NCI-H1092 (cell line): ENCODE results near the gene WDR18.
"Not testable (repeated sequence)": the region's sequence is repeated elsewhere in the genome, so short reads cannot be mapped to it uniquely, and the experiment has no call there.

Experiments
- DNase-seq: peaks from one replicate; lab custom pipeline; 2025; lab: John Stamatoyannopoulos, UW

WDR18 gene

DNA sequence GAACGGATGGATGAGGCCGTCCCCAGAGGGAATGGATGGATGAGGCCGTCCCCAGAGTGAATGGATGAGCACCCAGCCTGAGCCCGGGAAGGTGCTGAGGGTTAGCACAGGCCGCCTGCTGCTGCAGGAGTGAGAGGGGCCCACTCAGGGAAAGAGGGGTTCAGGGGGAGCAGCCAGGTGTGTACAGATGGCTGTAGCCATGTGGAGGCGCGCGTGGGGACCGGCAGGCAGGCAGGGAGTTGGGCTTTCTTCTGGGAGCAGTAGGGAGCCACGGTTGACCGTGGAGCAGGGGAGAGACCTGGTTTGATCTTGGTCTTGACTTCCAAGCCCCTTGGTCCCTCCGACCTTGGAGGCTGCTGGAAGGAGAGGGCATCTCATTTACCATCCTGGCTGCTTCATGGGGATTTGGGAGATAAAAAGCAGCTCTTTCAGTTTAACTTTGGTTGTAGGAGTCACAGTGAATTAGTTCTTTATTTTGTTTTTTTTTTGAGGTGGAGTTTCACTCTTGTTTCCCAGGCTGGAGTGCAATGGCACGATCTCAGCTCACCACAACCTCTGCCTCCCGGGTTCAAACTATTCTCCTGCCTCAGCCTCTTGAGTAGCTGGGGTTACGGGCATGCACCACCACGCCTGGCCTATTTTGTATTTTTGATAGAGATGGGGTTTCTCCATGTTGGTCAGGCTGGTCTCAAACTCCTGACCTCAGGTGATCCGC is 33.6 kb upstream of the WDR18 start:
- no peak for DNase-seq

DNA sequence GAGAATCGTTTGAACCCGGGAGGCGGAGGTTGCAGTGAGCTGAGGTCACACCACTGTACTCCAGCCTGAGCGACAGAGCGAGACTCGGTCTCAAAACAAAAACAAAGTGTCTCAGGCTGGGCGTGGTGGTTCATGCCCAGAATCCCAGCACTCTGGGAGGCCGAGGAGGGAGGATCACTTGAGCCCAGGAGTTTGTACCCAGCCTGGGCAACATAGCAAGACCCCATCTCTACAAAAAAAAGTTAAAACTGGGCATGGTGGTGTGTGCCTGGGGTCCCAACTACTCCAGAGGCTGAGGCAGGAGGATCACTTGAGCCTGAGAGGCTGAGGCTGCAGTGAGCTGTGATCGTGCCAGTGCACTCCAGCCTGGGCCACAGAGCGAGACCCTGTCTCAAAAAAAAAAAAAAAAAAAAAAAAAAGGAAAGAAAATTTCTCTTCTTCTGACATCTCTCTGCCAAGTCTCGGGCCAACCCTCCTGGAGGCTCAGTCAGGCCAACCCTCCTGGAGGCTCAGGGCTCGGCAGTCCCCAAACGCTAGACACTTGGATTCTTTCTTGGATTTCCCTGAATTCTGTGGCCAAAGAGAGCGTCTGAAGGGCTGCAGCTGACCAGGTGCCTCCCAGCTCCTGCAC is 32.0 kb upstream of the WDR18 start:
- DNase-seq = no peak

DNA sequence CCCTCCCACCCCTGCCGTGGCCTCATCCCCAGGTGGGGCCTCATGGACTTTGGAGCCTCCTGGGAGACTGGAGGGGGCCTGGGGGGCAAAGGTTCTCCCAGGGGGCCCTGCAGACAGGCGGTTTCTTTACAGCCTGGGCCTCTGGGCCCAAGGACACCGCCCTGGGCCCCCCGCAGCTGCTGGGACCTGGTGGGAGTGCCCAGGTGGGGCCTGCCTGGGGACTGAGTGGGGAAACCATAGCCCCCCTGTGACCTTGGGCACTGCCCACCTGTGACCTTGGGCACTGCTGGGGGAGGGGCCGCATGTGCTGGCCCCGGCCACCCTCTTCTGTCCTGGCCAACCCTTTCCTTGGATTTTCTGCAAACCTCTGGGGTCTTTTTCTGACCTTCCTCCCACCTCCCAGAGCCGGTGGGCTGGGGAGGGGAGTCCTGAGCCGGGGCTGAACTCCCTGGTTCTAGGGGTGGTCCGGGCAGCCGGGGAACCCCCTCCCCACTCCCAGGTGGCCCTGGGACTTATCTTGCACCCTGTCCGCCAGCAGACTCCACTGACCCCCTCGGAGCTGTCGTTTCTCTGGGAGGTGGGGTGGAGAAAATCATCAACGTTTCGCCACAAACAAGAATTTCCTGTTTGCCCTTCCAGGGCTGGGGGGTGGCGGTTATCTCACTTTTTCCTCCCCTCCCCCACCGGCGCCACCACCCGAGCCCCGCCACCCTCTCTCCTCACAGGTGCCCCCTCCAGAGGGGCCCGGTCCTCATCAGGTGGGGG is 31.3 kb upstream of the WDR18 start:
- no peak for DNase-seq

DNA sequence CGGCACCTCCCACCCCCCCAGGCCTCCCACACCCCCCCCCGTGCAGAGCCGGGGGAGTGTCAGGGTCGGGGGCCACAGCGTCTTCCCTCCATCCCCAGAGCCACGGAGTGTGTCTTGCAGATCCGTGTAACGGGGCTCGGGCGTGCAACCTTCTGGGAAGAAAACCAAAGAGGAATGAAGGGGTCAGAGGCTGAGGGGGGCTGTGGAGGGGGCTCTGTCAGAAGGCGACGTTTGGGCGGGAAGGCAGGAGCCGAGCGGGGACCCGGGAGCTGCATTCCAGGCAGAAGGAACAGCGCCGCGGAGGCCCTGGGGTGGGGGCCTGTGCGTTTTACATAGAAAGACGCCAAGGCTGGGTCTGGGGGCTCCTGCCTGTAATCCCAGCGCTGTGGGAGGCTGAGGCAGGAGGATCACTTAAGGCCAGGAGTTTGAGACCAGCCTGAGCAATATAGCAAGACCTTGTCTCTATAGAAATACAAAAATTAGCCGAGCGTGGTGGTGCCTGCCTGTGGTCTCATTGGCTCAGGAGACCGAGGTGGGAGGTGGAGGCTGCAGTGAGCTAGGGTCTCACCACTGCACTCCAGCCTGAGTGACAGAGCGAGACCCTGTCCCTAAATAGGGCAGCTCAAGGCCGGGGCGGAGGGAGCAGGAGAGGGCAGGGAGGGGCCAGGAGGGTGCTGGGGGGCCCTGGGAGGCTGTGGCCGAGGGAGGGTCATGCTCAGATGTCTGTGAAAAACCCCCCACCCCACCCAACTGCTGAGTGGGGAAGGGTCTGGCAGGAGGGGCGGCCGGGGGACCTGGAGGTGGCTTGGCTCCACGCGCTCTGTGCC is 30.5 kb upstream of the WDR18 start:
- DNase-seq = no peak

DNA sequence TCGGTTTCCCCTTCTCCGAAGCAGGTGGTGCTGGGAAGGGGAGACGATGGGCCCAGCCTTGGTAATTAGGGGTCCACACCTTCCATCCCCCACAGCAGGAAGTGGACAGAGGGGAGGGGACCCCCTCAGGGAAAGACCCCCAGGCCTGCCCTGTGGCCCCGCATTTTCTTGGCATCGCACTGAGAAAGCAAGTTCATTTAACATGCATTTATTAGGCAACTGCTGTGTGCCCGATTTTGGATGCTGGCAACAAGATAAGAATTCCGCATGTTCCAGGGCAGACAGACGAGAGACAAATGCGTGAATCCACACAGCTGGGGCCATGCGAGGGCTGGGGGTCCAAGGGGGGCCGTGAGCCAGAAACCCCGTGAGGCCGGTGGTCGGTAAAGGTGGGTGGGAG is 29.9 kb upstream of the WDR18 start:
- no peak for DNase-seq

DNA sequence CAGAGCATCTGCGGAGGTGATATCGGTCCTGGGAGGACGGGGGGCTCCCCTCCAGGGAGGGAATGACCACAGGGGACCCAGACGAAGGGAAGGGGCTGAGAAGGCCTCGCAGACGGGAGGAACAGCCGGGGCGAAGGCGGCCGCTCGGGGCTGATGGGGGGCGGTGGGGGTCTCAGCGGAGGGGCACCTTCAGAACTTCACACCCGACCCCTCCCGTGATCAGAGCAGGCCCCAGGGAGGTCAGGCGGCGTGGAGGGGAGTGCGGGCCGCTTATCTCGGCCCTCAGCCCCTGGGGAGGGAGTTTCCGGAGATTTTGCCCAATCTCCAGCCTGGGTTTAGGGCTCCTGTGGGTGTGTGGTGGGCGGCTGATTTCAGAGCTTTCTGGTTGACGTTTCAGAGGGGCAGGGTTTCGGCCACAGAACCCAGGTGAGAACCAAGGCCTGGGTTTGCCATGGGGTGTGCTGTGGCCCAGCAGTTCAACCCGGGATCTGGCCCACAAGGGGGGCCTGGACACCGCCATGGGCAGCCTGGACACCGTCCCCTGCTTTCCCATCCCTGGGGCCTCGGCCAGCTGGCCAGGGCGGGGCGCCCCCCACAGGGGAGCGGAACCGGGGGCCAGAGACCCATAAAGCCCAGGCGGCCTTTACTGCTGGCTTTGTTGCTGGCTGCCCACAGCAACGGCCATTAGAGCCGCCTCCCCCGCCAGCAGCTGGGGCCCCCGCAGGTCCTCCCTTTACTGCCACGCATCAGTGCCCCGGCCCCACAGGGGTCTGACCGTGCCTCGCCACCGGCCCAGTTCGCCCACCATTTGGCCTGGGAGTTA is 29.3 kb upstream of the WDR18 start:
- DNase-seq = no peak

DNA sequence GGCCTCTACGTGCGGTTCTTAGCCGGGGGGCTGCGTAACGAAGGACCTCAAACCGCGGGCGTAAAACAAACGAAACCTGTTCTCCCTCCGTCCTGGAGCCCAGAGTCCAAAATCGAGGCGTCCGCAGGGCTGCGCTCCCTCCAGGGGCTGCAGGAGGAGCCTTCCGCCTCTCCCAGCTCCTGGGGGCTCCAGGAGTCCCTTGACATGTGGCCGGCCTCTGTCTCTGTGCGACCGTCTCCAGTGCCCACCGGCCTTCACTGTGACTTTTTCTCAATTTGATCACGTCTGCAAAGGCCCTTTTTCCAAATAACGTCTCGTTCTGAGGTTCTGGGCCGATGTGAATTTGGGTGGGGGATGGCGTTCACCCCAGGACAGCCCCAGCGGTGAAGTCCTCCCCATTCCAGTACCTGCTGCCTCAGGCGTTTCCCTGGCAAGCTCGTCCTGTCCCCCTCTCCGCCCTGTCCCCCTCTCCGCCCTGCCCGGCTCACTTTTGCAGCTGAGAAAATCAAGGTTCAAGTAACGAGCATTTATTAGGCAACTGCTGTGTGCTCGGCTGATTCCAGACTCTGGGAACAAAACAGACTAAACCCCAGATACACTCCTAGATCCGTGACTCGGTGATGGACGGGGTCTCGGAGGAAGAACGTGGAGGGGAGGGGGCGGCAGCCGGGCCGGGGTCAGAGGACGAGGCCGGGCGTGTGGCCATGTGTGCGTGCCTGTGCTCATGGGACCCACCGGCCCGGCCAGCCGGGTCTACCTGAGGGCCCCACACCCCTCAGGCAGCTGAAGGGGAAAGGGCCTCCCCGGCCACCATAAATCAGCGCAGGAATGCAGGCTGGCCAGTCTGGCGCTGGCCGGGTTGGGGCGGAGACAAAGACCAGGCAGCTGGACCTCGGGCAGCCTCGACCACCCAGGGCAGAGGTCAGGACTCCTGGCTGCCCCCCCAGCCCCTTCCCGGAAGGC is 28.1 kb upstream of the WDR18 start:
- DNase-seq = no peak

DNA sequence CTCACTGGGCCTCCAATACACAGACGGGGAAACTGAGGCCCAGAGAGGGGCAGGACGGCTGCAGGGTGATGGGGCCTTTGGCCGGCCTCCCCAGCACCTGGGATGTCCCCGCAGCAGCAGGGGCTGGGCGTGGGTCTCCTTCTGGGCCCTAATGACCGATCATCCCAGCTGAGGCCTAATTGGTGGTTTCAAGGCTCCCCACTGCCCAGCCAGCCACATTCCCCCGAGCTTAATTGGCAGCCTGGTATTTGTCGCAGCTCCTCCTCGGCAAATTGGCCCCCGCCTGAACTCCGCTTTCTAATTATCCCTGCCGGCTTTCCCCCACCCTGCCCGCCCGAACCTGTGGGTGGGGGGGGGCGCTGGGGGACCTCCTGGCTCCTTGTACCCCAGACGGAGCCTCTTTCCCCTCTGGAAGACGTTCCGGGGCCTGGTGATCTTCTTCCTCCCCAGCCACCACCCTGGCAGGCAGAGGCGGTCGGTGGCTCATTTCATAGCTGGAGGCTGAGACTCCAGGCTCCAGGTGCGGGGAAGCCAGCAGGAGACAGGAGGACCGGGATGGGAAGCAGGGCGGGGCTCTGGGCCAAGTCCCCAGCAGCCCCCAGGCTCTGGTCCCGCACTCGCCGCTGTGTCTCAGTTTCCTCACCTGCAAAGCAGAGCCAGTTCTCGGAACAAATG is 27.2 kb upstream of the WDR18 start:
- DNase-seq = no peak

DNA sequence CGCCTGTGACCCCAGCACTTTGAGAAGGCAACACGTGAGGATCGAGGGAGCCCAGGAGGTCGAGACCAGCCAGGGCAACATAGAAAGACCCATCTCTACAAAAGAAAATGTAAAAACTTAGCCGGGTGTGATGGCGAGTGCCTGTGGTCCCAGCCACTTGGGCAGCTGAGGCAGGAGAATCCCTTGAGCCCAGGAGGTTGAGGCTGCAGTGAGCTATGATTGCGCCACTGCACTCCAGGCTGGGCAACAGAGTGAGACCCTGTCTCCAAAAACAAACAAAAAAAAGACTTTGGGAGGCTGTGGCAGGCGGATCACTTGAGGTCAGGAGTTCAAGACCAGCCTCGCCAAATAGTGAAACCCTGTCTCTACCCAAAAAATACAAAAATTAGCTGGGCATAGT is 26.6 kb upstream of the WDR18 start:
- not testable (repeated sequence) for DNase-seq

DNA sequence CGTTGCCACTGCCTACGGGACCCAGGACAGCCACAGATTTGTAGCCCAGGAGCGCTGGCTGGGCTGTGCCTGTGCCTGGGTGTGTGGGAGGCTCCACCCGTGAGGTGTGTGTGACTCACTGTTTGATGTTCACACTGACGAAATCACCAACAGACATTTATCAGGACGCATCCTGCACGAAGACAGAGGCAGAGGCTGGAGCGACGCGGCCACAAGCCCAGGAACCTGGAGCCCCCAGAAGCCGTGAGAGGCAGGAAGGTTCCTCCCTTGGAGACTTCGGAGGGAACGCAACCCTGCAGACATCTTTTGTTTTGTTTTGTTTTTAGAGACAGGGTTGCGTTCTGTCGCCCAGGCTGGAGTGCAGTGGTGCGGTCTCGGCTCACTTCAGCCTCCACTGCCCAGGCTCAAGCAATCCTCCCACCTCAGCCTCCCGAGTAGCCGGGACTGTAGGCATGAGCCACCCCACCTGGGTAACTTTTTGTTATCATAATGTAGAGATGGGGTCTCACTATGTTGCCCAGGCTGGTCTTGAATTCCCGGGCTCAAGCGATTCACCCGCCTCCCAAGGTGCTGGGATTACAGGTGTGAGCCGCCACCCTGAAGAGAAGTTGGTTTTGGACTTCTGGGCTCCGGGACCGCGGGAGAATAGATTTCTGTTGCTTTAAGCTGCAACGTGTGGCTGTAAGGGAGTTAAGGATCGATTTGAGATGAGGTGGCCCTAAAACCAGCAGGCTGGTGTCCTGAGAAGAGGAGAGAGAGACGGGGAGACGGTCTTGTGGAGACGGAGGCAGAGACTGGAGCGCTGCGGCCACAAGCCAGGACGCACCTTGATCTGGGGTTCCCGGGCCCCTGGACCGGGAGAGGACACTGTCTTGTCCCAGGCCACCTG is 24.9 kb upstream of the WDR18 start:
- DNase-seq = no peak

DNA sequence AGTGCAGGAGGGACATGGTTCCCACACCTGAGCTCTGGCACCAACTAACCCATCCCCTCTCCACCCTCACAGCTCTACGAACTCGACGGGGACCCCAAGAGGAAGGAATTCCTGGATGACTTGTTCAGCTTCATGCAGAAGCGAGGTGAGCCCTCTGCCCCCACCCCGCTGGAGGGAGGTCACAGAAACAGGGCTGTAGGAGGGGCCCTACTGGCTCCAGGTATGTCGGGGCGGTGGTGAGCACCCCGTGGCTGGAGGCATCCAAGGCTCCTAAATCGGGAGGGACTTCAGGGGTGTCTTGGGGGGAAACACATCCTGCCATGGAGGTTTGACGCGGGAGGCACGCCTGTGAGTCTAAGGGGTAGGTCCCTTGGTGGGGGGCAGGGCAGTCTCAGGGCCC is 24.1 kb upstream of the WDR18 start:
- DNase-seq = no peak

DNA sequence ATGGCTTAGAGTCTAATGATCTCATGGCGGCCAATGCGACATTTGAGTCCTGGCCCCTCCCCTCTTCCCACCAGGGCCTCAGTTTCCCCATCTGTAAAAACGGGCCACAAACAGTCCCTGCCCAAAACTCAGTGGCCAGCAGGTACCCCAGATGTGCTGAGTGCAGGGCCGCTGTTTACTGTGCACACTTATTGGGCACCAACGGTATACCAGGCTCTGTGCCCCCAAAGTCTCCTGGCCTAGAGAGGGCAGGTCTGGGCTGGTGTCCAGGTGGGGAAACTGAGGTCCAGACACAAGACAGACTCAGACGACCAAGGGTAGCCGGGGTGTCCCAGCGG is 23.6 kb upstream of the WDR18 start:
- DNase-seq = no peak

DNA sequence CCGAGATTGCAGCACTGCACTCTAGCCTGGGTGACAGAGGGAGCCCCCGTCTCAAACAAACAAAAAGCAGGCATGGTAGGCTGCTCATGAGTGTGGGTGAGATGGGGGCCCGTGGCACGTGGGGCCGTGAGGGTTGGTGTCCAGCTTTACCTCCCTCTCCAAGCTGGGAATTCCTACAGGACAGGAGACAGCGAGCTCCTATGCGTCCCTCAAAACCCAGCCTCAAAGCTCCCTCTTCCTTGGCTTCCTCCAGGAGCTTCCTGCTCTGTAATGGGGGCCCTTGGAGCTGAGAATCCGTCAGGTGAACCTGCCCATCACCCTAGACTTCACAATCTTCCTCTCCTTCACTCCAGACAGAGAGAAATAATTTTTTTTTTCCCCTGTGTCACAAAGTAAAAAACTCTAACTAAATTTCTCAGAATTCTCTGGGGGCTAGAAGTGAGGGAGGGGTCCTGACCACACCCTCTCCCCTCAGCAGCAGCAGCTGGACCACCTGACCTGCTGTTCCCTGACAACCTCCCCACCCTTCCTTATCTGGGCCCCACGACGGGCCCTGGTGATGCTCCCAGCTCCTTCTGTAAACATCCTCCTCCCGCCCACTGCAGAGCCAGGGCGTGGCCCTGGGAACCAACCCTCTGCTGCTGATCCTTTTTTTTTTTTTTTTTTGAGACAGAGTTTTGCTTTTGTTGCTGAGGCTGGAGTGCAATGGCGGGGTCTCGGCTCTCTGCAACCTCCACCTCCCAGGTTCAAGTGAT is 22.1 kb upstream of the WDR18 start:
- DNase-seq = no peak

DNA sequence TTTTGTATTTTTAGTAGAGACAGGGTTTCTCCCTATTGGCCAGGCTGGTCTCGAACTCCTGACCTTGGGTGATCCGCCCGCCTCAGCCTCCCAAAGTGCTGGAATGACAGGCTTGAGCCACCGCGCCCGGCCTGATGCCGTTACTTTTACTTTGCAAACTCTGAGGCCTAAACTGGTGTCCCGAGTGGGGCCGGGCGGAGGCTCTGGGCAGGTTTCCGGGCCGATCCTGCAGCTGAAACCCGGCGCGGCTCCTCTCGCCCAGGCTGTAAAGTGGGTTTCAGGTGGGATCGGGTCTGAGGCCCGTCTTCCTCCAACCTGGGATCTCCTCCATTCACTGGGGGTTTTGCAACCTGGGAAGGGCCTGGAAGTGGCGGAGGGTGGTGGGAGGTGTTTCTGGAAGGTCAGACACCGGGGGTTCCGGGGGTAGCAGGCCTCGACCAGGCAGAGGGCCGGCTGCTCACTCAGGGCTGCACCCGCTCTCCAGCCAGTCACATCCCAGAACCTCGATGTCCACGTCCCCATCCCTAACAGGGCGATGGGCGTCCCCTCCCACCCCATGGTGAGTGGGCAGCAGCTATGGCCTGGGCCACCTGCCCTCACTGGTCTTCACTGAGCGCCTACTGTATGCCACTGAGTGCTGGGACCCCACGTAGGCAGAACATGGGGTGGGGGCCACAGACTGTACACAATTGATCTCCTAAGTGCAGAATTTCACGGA is 21.3 kb upstream of the WDR18 start:
- no peak for DNase-seq

DNA sequence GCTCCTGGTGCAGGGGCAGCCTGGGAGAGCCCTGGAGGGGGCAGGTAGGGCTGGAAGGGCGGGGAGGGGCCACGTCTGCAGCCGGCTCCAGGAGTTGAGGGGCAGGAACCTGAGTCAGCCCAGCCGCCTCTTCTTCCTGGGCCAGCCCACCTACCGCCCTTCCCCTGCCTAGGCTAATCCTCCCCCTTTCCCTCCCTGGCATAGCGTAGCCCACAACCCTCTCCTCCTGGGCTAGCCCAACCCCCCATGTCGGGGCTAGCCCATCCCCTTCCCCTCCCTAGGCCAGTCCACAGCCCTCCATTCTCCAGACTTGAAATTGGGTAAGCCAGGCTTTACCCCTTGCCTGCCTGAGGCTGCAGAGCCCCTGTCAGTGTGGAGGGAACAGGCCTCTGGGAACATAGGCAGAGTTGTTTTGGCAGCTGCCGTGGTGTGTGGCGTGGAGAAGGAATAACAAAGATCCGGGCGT is 20.6 kb upstream of the WDR18 start:
- no peak for DNase-seq

DNA sequence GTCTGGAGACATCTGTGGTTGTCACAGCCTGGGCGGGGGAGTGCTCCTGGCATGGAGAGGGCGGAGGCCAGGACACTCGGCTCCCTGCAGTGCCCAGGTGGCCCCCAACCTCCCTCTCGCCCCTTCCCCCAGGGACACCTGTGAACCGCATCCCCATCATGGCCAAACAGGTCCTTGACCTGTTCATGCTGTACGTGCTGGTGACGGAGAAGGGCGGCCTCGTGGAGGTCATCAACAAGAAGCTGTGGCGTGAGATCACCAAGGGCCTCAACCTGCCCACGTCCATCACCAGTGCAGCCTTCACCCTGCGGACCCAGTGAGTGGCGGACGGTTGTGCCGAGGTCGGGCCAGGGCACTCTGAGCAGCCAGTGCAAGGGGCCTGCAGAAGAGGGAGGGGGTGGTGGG is 20.0 kb upstream of the WDR18 start:
- no peak for DNase-seq
